Cardiac muscle cell (in vitro differentiated cells and primary cell): ENCODE data around the gene ROPN1. TPM values are rescaled to one million over a fixed set of nuclear protein-coding genes. Genes with fewer than 3 reads are reported as not detected.

Experiments used
- DNase-seq, 2 donors: peaks; one replicate each; pipeline versions ENCODE4 v3.0.0 to v3.0.0-alpha.2; 2010 to 2017; ENCODE audit warnings: low read depth in 1 of 2, low spot score in 1 of 2
- H3K27ac ChIP-seq: fragments of 200-600 bp; sonication (generic); 2 replicates; pipeline ENCODE4 v1.5.1; 2016
- H3K27me3 ChIP-seq: fragments of 200-600 bp; sonication (generic); 2 replicates; pipeline ENCODE4 v1.6.0; 2016; ENCODE audit warnings: control low read depth
- H3K36me3 ChIP-seq: fragments of 200-600 bp; sonication (generic); 2 replicates; pipeline ENCODE4 v1.5.1; 2016; ENCODE audit warnings: control low read depth
- H3K4me1 ChIP-seq: fragments of 200-600 bp; sonication (generic); 2 replicates; pipeline ENCODE4 v1.8.1; 2017; ENCODE audit warnings: low read depth, mild to moderate bottlenecking, mixed run types
- H3K4me3 ChIP-seq: fragments of 200-600 bp; sonication (generic); 2 replicates; pipeline ENCODE4 v1.5.1; 2016; ENCODE audit warnings: mild to moderate bottlenecking
- H3K9me3 ChIP-seq: fragments of 200-600 bp; sonication (generic); 2 replicates; pipeline ENCODE4 v1.5.1; 2017; ENCODE audit warnings: low read depth, mild to moderate bottlenecking, control low read depth
- CTCF ChIP-seq: IDR thresholded peaks from 2 replicates; pipeline ENCODE4 v1.5.1; 2012; ENCODE audit warnings: low read depth, mild to moderate bottlenecking, low read length
- polyA plus RNA-seq: library from polyadenylated mRNA; unstranded; fragments of >200 nt; fragmentation: Nextera tagmentation; extraction: Ambion mirVana; gene quantifications from 2 replicates; pipeline ENCODE4 v1.2.1, GENCODE V29; 2016
- total RNA-seq: library from RNA; depleted of rRNA; stranded (reverse); fragments of >200 nt; gene quantifications from 2 replicates; pipeline ENCODE4 v1.2.3, GENCODE V29; 2016

ROPN1 gene
- total and polyA plus RNA-seq, 2 experiments from 2014 or later, result not detected

- H3K4me3 ChIP-seq, result no peak overlapping the region
- H3K9me3 ChIP-seq, result no peaks in the 10 kb centered on the region
- no peak for DNase-seq
- no peaks in the 10 kb centered on the region for H3K27me3 ChIP-seq
- H3K27ac ChIP-seq, result no peak overlapping the region
- no peaks in the 10 kb centered on the region for H3K4me1 ChIP-seq
- TF ChIP-seq CTCF, result no peak
- H3K36me3 ChIP-seq, result peaks cover 7% of the 10 kb centered on the region
These were observed 71.1 kb downstream of the ROPN1 start for GRCh38 chr3:123920868-123921267.

DNA sequence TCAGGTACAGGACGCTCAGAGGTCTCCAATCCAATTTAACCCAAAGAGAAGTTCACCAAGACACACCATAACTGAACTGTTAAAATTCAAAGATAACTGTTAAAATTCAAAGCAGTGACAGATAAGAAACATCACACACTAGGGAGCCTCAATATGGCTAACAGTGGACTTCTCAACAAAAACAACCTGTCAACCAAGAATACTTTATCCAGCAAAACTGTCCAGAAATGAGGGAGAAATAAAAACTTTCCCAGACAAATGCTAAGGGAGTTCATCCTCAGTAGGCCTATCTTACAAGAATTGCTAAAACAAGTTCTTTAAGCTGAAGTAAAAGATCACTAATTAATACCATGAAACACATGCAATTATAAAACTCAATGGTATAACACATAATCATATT lies 71.5 kb downstream of the ROPN1 start:
- DNase-seq, result no peak
- Histone ChIP-seq H3K4me3 (no peak overlapping the region), H3K27me3 (no peaks in the 10 kb centered on the region), H3K36me3 (peaks cover 9% of the 10 kb centered on the region), H3K9me3 (no peaks in the 10 kb centered on the region), H3K4me1 (no peaks in the 10 kb centered on the region), H3K27ac (no peak overlapping the region)
- no peak for TF ChIP-seq CTCF

- Histone ChIP-seq H3K27me3 (no peaks in the 10 kb centered on the region), H3K4me1 (no peaks in the 10 kb centered on the region), H3K4me3 (no peak overlapping the region), H3K27ac (no peak overlapping the region), H3K36me3 (peaks cover 12% of the 10 kb centered on the region), H3K9me3 (no peaks in the 10 kb centered on the region)
- DNase-seq, result no peak
- no peak for TF ChIP-seq CTCF
These were observed 72.6 kb downstream of the ROPN1 start for GRCh38 chr3:123919353-123919752.

Other genes with a start within 250 kb of the ROPN1 start
- 2.0 and 4.8 TPM in 2 replicates for gene MYLK, start 107.8 kb downstream of the ROPN1 start, total RNA-seq
- gene MYLK, start 107.8 kb downstream of the ROPN1 start, polyA plus RNA-seq, result 5.8 TPM in 2 replicates
- gene CCDC14, start 30.9 kb downstream of the ROPN1 start, total RNA-seq, result 21.4 and 45.5 TPM in 2 replicates
- 16.9 and 29.3 TPM in 2 replicates for gene CCDC14, start 30.9 kb downstream of the ROPN1 start, polyA plus RNA-seq
- 42.8 and 59.3 TPM in 2 replicates for gene KALRN, start 41.2 kb upstream of the ROPN1 start, total RNA-seq
- 33.9 and 37.6 TPM in 2 replicates for gene KALRN, start 41.2 kb upstream of the ROPN1 start, polyA plus RNA-seq